Natural killer cell (primary cell): Measurements from ENCODE around the gene PIGU. TPM values are rescaled to one million over a fixed set of nuclear protein-coding genes. Genes with fewer than 3 reads are reported as not detected.

ENCODE experiments used
- ATAC-seq, 3 donors: fragments of 150-1000 bp in 2 of 3; fragments of 200-7000 bp in 1 of 3; cut with Tn5 transposase; 1 replicate in 1 of 3; 2 replicates in 2 of 3; pipeline ENCODE4 v1.10.0; 2021; ENCODE audit warnings: mild to moderate bottlenecking in 2 of 3, moderate library complexity in 2 of 3
- DNase-seq, 2 donors: peaks; one replicate each; pipeline versions ENCODE4 v3.0.0 to v3.0.0-alpha.2; 2013 to 2021; ENCODE audit warnings: mixed read lengths in 1 of 2
- H3K27ac ChIP-seq: one replicate; pipeline ENCODE4 v1.5.1; 2013; ENCODE audit warnings: mild to moderate bottlenecking, low read length
- H3K27me3 ChIP-seq: one replicate; pipeline ENCODE4 v1.6.1; 2013; ENCODE audit warnings: low read length; ENCODE audit not compliant: control insufficient read depth, insufficient read depth
- H3K36me3 ChIP-seq: one replicate; pipeline ENCODE4 v1.6.1; 2013; ENCODE audit warnings: low read length; ENCODE audit not compliant: control insufficient read depth, insufficient read depth
- H3K4me1 ChIP-seq: one replicate; pipeline ENCODE4 v1.6.1; 2013; ENCODE audit warnings: low read length; ENCODE audit not compliant: control insufficient read depth, insufficient read depth
- H3K4me3 ChIP-seq: one replicate; pipeline ENCODE4 v1.5.1; 2013; ENCODE audit warnings: low read length
- H3K9me3 ChIP-seq: one replicate; pipeline ENCODE4 v1.6.1; 2013; ENCODE audit warnings: low read length; ENCODE audit not compliant: control insufficient read depth, insufficient read depth
- H3K27ac Mint-ChIP-seq, 2 donors: one replicate each; pipeline ENCODE4 v1.8.0; 2022; ENCODE audit warnings: mild to moderate bottlenecking in 2 of 2, mixed read lengths in 2 of 2, moderate library complexity in 1 of 2
- H3K27me3 Mint-ChIP-seq, 2 donors: one replicate each; pipeline ENCODE4 v1.8.0; 2022; ENCODE audit warnings: low read depth in 2 of 2, mixed read lengths in 2 of 2
- H3K36me3 Mint-ChIP-seq: one replicate; pipeline ENCODE4 v1.8.0; 2022; ENCODE audit warnings: mixed read lengths
- H3K4me1 Mint-ChIP-seq, 2 donors: one replicate each; pipeline ENCODE4 v1.8.0; 2022; ENCODE audit warnings: mixed read lengths in 2 of 2
- H3K4me3 Mint-ChIP-seq: one replicate; pipeline ENCODE4 v1.8.0; 2022; ENCODE audit warnings: mild to moderate bottlenecking, moderate library complexity, mixed read lengths
- H3K9me3 Mint-ChIP-seq, 2 donors: one replicate each; pipeline ENCODE4 v1.8.0; 2022; ENCODE audit warnings: mixed read lengths in 2 of 2
- CTCF ChIP-seq: fragments of 200-600 bp; IDR thresholded peaks from one replicate; pipeline ENCODE4 v1.8.0; 2022; ENCODE audit warnings: antibody characterized with exemption
- WGBS: methylation state at CpG from one replicate; pipeline ENCODE4 v1.1.7; 2013; ENCODE audit warnings: missing lambda C conversion rate; ENCODE audit not compliant: insufficient coverage; 5-methylcytosine and 5-hydroxymethylcytosine counted together
- intact Hi-C: fragments of 100-400 bp; cut with micrococcal nuclease; formaldehyde crosslinking; loops from one replicate; pipeline ENCODE4 v1.14.2; 2022
- total RNA-seq, 4 donors: library from RNA; stranded (reverse); fragments of 120-200 nt in 1 of 4; gene quantifications; one replicate each; pipeline versions ENCODE4 v1.2.3 to v1.2.4, GENCODE V29; 2013 to 2022

Gene PIGU
- total RNA-seq, 3 donors from 2014 or later (not counting 1 experiment from before 2014, with no cell fraction given) = 7.0 to 11.1 (median 8.2) TPM

- no peaks in the 10 kb centered on the region for H3K9me3 Mint-ChIP-seq
- no peak overlapping the region for H3K4me3 Mint-ChIP-seq
- no peak overlapping the region for H3K4me3 ChIP-seq
- no peaks in the 10 kb centered on the region for H3K27me3 ChIP-seq
- no peak for TF ChIP-seq CTCF
- H3K4me1 Mint-ChIP-seq = no peaks in the 10 kb centered on the region
- no peak overlapping the region for H3K27ac Mint-ChIP-seq
- ATAC-seq (no peak), DNase-seq (no peak)
- intact Hi-C loops = no loop called here
- peaks cover 3% of the 10 kb centered on the region for H3K36me3 ChIP-seq
- no peak overlapping the region for H3K27ac ChIP-seq
- H3K27me3 Mint-ChIP-seq = no peaks in the 10 kb centered on the region
- no peaks in the 10 kb centered on the region for H3K4me1 ChIP-seq
- no peaks in the 10 kb centered on the region for H3K36me3 Mint-ChIP-seq
- 98% methylated on average over 2 of the region's 2 CpGs for WGBS
- H3K9me3 ChIP-seq = no peaks in the 10 kb centered on the region
These were observed 25.7 kb downstream of the PIGU start for GRCh38 chr20:34651200-34651599.

- no peak for DNase-seq
- no peaks in the 10 kb centered on the region for H3K27me3 Mint-ChIP-seq
- no peaks in the 10 kb centered on the region for H3K9me3 ChIP-seq
- H3K36me3 Mint-ChIP-seq = no peaks in the 10 kb centered on the region
- TF ChIP-seq CTCF = no peak
- no peaks in the 10 kb centered on the region for H3K9me3 Mint-ChIP-seq
- H3K4me1 ChIP-seq = no peaks in the 10 kb centered on the region
- no peak overlapping the region for H3K27ac Mint-ChIP-seq
- peaks cover 11% of the 10 kb centered on the region for H3K36me3 ChIP-seq
- no CpG with 5 or more reads among the region's 1 CpG for WGBS
- intact Hi-C loops = loop anchor here (5.0 kb wide), 1 partner anchor 715 kb away; no protein-coding TSS in a partner anchor
- no peak overlapping the region for H3K4me3 Mint-ChIP-seq
- ATAC-seq = no peak
- H3K27me3 ChIP-seq = no peaks in the 10 kb centered on the region
- no peaks in the 10 kb centered on the region for H3K4me1 Mint-ChIP-seq
- no peak overlapping the region for H3K4me3 ChIP-seq
- H3K27ac ChIP-seq = no peak overlapping the region
These were observed 29.2 kb downstream of the PIGU start for GRCh38 chr20:34647737-34648136.

- intact Hi-C loops = loop anchor here (5.0 kb wide), 1 partner anchor 713 kb away; no protein-coding TSS in a partner anchor
- Histone ChIP-seq H3K4me3 (no peak overlapping the region), H3K4me1 (no peaks in the 10 kb centered on the region), H3K27ac (no peak overlapping the region), H3K27me3 (no peaks in the 10 kb centered on the region), H3K9me3 (no peaks in the 10 kb centered on the region), H3K36me3 (peaks cover 8% of the 10 kb centered on the region)
- no peak for DNase-seq
- H3K4me1 Mint-ChIP-seq = no peaks in the 10 kb centered on the region
- H3K27me3 Mint-ChIP-seq = no peaks in the 10 kb centered on the region
- H3K4me3 Mint-ChIP-seq = no peak overlapping the region
- H3K36me3 Mint-ChIP-seq = no peaks in the 10 kb centered on the region
- TF ChIP-seq CTCF = no peak
- ATAC-seq = no peak
- no peaks in the 10 kb centered on the region for H3K9me3 Mint-ChIP-seq
- 89% methylated on average over 1 of the region's 1 CpG for WGBS
- H3K27ac Mint-ChIP-seq = no peak overlapping the region
These were observed 31.9 kb downstream of the PIGU start for GRCh38 chr20:34644951-34645350.

GRCh38 chr20:34644345-34644744, 32.5 kb downstream of the PIGU start:
- ATAC-seq (no peak), DNase-seq (no peak)
- intact Hi-C loops = no loop called here
- no peaks in the 10 kb centered on the region for H3K9me3 Mint-ChIP-seq
- no peaks in the 10 kb centered on the region for H3K27me3 Mint-ChIP-seq
- H3K36me3 Mint-ChIP-seq = no peaks in the 10 kb centered on the region
- TF ChIP-seq CTCF = no peak
- Histone ChIP-seq H3K27ac (no peak overlapping the region), H3K36me3 (peaks cover 8% of the 10 kb centered on the region), H3K4me3 (no peak overlapping the region), H3K27me3 (no peaks in the 10 kb centered on the region), H3K4me1 (no peaks in the 10 kb centered on the region), H3K9me3 (no peaks in the 10 kb centered on the region)
- WGBS = 100% methylated on average over 1 of the region's 1 CpG
- H3K4me1 Mint-ChIP-seq = no peaks in the 10 kb centered on the region
- no peak overlapping the region for H3K27ac Mint-ChIP-seq
- no peak overlapping the region for H3K4me3 Mint-ChIP-seq
